NCI-H345 treated with DMSO at 0.1 percent for 48 hours (cell line): ENCODE measurements around the gene CYBRD1.

Source experiments
- DNase-seq: peaks from one replicate; lab custom pipeline; 2025; ENCODE audit not compliant: unreplicated experiment; lab: John Stamatoyannopoulos, UW

The CYBRD1 gene

DNA sequence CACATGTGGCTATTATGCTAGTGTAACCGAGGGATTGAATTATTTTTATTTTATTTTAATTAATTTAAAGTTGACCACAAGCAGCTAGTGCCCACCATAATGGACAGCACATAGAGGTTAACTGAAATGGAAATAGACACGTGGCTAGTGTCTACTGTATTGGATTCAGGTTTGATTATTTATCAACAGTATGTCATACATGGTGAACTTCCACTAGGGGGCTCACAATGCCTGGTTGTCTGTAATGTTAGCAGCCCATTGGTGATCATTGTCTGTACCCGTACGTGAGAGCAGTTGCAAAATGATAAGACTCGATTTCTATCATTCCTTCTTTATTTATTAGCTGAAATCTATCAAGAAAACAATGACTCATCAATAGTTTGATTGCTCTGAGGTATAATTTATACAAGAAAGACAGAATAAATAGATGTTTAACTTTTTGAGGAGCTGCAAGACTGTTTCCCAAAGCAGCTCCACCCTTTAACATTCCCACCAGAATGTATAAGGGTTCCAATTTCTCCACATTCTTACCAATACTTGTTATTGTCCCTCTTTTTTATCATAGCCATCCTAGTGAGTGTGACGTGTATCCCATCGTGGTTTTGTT is 76.5 kb downstream of the CYBRD1 start:
- DNase-seq: peak; percentile 79

DNA sequence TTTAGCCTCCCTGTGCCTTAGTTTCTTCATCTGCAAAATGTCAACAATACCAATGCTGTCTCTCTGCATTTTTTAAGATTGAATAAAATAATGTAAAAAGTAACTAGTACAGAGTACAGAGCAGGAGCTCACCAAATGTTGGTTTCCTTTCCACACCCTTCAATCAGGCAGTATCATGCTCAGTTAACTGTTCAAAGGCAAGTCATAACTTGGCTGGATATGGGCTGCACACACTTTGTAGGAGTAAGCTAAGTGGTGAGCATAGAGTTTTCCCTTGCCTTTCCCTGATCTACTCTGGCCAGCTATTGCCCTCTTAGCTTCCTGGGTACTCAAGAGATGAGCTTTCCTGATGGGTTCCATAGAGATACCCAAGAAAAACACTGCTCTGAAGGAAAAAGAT is 77.9 kb downstream of the CYBRD1 start:
- no peak for DNase-seq

DNA sequence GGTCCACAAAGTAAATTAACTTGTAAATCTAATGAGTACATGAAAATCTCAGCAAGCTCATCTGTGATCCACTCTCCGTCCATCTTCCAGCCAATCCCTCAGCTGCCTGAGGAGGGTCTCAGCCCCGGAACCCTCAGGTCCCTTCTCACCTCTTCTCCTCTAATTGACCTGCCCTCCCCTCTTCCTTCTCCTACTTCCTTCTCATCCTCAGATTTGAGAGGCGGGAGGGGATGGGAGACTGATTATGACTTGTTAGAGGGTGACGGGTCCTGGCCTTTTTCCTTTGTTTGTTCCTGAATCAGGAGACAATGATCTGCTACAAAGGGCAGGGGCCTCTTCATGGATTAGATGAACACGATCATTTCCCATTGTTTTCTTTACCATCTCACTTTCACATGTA is 80.1 kb downstream of the CYBRD1 start:
- DNase-seq: no peak
